IPS DF 6.9 (cell line): ENCODE data around the gene ADCY10.
"Not testable (repeated sequence)": the region's sequence is repeated elsewhere in the genome, so short reads cannot be mapped to it uniquely, and the experiment has no call there.

Experiments
- DNase-seq: peaks from one replicate; pipeline ENCODE4 v3.0.0-alpha.2; 2013; ENCODE audit warnings: low read depth, low spot score
- H3K27ac ChIP-seq: one replicate; pipeline ENCODE4 v1.5.1; 2013; ENCODE audit warnings: low read length, control low read depth
- H3K27me3 ChIP-seq: 2 replicates; pipeline ENCODE4 v1.6.1; 2013; ENCODE audit warnings: mild to moderate bottlenecking, low read length; ENCODE audit not compliant: control insufficient read depth, insufficient read depth
- H3K36me3 ChIP-seq: 2 replicates; pipeline ENCODE4 v1.6.1; 2013; ENCODE audit warnings: low read length; ENCODE audit not compliant: control insufficient read depth, insufficient read depth
- H3K4me1 ChIP-seq: 2 replicates; pipeline ENCODE4 v1.6.1; 2013; ENCODE audit warnings: low read length; ENCODE audit not compliant: control insufficient read depth, insufficient read depth
- H3K4me3 ChIP-seq: 2 replicates; pipeline ENCODE4 v1.5.1; 2013; ENCODE audit warnings: mild to moderate bottlenecking, low read length
- H3K9me3 ChIP-seq: 2 replicates; pipeline ENCODE4 v1.6.1; 2013; ENCODE audit warnings: low read length, inconsistent platforms; ENCODE audit not compliant: control insufficient read depth, insufficient read depth
- WGBS: extraction: QIAGEN DNeasy Blood & Tissue Kit; methylation state at CpG from one replicate; pipeline ENCODE4 v1.1.7; 2013; ENCODE audit warnings: mixed read lengths, missing lambda C conversion rate; ENCODE audit not compliant: insufficient read length, insufficient coverage; 5-methylcytosine and 5-hydroxymethylcytosine counted together

Gene ADCY10

DNA sequence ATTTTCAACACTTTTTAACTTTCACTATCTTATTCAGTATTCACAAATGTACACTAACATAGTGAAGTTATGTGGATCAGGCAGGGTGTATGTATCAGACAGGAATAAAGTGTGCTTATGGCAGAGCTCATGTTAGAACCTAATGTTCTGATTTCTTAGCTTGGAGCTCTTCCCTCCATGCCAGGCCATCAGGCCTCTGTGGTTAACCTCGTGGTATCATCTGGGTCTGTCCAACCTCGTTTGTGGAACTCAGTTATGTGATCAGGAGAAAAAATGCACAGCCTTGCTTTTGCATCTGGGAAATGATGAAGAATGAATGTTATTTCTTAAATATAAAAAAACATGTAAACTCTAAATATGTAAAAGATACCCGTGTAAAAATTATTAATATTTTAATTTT lies 105.2 kb downstream of the ADCY10 start:
- H3K4me3 ChIP-seq: no peak overlapping the region
- no peaks in the 10 kb centered on the region for H3K36me3 ChIP-seq
- no peaks in the 10 kb centered on the region for H3K27me3 ChIP-seq
- no peaks in the 10 kb centered on the region for H3K9me3 ChIP-seq
- WGBS: no CpG with 5 or more reads among the region's 3 CpGs
- no peak for DNase-seq
- no peaks in the 10 kb centered on the region for H3K4me1 ChIP-seq
- no peak overlapping the region for H3K27ac ChIP-seq

DNA sequence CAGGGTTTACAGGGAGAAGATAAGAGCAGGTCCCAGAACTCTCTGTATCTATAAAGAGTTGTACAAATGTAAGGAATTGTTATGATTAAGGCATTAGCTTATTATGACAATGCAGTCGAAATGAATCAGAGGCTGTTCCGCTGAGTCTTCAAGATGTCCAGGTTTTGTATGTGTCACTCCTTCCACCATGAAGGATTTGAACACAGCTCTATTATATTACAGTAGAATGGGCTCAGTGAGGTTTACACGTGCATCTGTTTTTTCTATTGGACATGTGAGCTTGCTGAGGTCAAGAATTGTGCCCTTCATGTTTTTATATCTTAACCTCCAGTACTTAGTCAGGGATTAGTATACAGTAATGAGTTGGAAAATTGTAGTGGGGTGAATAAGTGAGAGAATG lies 105.8 kb downstream of the ADCY10 start:
- H3K27me3 ChIP-seq: no peaks in the 10 kb centered on the region
- WGBS: no CpG with 5 or more reads among the region's 3 CpGs
- no peak overlapping the region for H3K27ac ChIP-seq
- no peaks in the 10 kb centered on the region for H3K36me3 ChIP-seq
- no peaks in the 10 kb centered on the region for H3K4me1 ChIP-seq
- no peaks in the 10 kb centered on the region for H3K9me3 ChIP-seq
- no peak overlapping the region for H3K4me3 ChIP-seq
- no peak for DNase-seq

DNA sequence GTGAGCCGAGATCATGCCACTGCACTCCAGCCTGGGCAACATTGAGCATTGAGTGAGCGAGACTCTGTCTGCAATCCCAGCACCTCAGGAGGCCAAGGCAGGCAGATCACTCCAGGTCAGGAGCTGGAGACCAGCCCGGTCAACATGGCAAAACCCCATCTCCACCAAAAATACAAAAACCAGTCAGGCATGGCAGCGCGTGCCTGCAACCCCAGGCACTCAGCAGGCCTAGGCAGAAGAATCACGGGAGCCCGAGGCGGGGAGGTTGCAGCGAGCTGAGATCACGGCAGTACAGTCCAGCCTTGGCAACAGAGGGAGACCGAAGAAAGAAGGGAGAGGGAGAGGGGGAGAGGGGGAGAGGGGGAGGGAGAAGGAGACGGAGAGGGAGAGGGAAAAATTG lies 107.3 kb downstream of the ADCY10 start:
- not testable (repeated sequence) for H3K36me3 ChIP-seq, H3K27me3 ChIP-seq, H3K27ac ChIP-seq, H3K4me1 ChIP-seq, H3K4me3 ChIP-seq, DNase-seq, H3K9me3 ChIP-seq
- WGBS: no CpG with 5 or more reads among the region's 12 CpGs

DNA sequence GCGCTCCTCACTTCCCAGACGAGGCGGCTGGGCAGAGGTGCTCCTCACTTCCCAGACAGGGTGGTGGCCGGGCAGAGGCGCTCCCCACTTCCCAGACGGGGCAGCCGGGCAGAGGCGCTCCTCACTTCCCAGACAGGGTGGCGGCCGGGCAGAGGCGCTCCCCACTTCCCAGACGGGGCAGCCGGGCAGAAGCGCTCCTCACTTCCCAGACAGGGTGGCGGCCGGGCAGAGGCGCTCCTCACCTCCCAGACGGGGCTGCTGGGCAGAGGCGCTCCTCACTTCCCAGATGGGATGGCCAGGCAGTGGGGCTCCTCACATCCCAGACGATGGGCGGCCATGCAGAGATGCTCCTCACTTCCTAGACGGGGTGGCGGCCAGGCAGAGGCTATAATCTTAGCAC lies 107.7 kb downstream of the ADCY10 start:
- H3K4me3 ChIP-seq, H3K27me3 ChIP-seq, H3K36me3 ChIP-seq, H3K27ac ChIP-seq, H3K9me3 ChIP-seq, H3K4me1 ChIP-seq, DNase-seq: not testable (repeated sequence)
- no CpG with 5 or more reads among the region's 23 CpGs for WGBS

- H3K4me3 ChIP-seq: no peak overlapping the region
- no CpG with 5 or more reads among the region's 4 CpGs for WGBS
- DNase-seq: no peak
Measured at GRCh38 chr1:167805041-167805556, 108.8 kb downstream of the ADCY10 start.

DNA sequence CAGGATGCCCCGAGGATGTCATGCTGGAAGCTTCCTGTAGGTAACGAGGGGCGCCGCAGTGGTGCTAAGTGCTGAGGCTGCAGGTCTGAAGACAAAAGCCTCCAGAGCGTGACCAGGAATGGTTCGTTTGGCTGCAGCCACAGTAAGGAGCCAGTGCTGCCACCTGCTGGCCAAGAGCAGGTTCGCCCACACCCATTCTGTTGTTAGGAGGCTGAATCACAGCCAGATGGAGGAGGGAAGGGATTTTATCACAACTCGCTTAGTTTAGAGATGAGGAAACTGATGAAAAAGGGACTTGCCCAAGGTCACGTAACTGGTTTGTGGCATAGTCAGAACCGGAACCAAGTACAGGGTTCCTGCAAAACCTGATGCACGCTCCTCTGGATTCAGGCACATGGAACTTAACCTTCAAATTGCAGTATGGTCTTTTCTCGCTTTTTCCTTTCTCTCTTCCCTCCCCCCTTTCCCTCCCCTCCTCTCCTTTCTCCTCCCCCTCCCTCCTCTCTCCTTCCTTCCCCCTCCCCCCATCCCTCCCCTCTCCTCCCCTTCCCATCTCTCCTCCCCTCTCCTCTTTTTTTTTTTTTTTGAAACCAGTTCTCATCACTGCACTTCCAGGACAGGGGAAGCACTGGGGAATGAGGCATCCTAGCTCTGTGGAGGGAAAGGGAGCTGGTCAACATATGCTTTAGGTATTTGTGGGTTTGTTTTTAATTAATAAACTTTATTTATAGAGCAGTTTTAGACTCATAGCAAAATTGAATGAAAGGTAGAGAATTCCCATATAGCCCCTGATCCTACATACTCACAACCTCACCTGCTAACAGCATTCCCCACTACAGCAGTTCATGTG lies 110.4 kb downstream of the ADCY10 start:
- peak; percentile 97 for DNase-seq
- no peak overlapping the region for H3K4me3 ChIP-seq

More at GRCh38 chr1:167805041-167805556, 108.8 kb downstream of the ADCY10 start:
- H3K27me3 ChIP-seq: no peaks in the 10 kb centered on the region
- no peaks in the 10 kb centered on the region for H3K4me1 ChIP-seq
- no peaks in the 10 kb centered on the region for H3K9me3 ChIP-seq
- no peak overlapping the region for H3K27ac ChIP-seq
- no peaks in the 10 kb centered on the region for H3K36me3 ChIP-seq

GRCh38 chr1:167802235-167802634 lies 111.7 kb downstream of the ADCY10 start:
- H3K4me1 ChIP-seq: no peaks in the 10 kb centered on the region

More for the DNA sequence above, 110.4 kb downstream of the ADCY10 start:
- Histone ChIP-seq H3K36me3 (no peaks in the 10 kb centered on the region), H3K27me3 (no peaks in the 10 kb centered on the region), H3K4me1 (no peaks in the 10 kb centered on the region), H3K27ac (no peak overlapping the region), H3K9me3 (no peaks in the 10 kb centered on the region)
- WGBS: no CpG with 5 or more reads among the region's 12 CpGs

GRCh38 chr1:167800251-167800650 lies 113.7 kb downstream of the ADCY10 start:
- H3K27me3 ChIP-seq: no peaks in the 10 kb centered on the region
- no peak overlapping the region for H3K27ac ChIP-seq
- WGBS: no CpG with 5 or more reads among the region's 3 CpGs
- H3K4me3 ChIP-seq: no peak overlapping the region
- no peaks in the 10 kb centered on the region for H3K9me3 ChIP-seq
- H3K4me1 ChIP-seq: peaks cover 4% of the 10 kb centered on the region
- no peak for DNase-seq
- no peaks in the 10 kb centered on the region for H3K36me3 ChIP-seq

More at GRCh38 chr1:167802235-167802634, 111.7 kb downstream of the ADCY10 start:
- H3K27me3 ChIP-seq: no peaks in the 10 kb centered on the region
- H3K4me3 ChIP-seq: no peak overlapping the region
- H3K9me3 ChIP-seq: no peaks in the 10 kb centered on the region
- no CpG with 5 or more reads among the region's 4 CpGs for WGBS
- no peak for DNase-seq
- no peaks in the 10 kb centered on the region for H3K36me3 ChIP-seq
- H3K27ac ChIP-seq: no peak overlapping the region

DNA sequence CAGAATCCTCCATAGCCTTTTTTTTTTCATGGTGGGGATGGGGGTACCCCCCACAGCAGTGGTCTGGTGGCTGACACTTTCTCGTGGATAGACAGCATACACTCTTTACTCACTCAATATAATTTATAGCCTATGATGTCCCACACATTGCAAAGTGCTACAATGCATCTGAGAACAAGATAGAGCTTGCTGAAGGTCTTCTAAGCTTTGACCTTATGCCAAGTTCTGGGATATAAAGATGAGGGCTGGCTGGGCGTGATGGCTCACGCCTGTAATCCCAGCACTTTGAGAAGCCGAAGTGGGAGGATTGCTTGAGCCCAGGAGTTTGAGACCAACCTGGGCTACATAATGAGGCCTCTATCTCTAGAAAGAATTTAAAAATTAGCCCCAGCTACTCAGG lies 114.2 kb downstream of the ADCY10 start:
- Histone ChIP-seq H3K4me1 (peaks cover 4% of the 10 kb centered on the region), H3K27ac (no peak overlapping the region), H3K36me3 (no peaks in the 10 kb centered on the region), H3K27me3 (no peaks in the 10 kb centered on the region), H3K4me3 (no peak overlapping the region), H3K9me3 (no peaks in the 10 kb centered on the region)
- DNase-seq: no peak
- WGBS: no CpG with 5 or more reads among the region's 4 CpGs

GRCh38 chr1:167798952-167799351 lies 115.0 kb downstream of the ADCY10 start:
- WGBS: no CpG with 5 or more reads among the region's 4 CpGs
- H3K36me3 ChIP-seq: no peaks in the 10 kb centered on the region
- peaks cover 4% of the 10 kb centered on the region for H3K4me1 ChIP-seq
- H3K9me3 ChIP-seq: no peaks in the 10 kb centered on the region
- no peaks in the 10 kb centered on the region for H3K27me3 ChIP-seq
- DNase-seq: no peak
- H3K27ac ChIP-seq: no peak overlapping the region
- no peak overlapping the region for H3K4me3 ChIP-seq

DNA sequence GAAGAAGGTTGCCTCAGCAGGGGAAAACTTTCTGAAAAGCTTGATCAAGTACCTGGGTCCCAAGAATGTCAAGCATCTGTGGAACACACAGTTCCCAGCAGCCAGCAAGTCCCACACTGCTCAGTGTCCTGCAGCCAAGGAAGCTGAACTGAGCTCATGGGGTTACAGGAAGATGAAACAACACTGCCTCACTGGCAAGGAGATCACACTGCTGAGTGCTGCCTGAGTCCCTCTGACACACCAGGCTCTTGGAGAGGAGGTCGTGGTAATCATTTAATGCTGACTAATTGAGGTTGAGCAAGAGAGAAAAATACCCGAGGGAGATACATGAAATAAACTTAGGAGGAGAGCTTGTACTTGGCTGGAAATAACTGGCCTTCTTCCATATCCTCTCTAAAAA lies 116.9 kb downstream of the ADCY10 start:
- peaks cover 4% of the 10 kb centered on the region for H3K4me1 ChIP-seq
- no peak overlapping the region for H3K4me3 ChIP-seq
- no peaks in the 10 kb centered on the region for H3K36me3 ChIP-seq
- no peak overlapping the region for H3K27ac ChIP-seq
- no peaks in the 10 kb centered on the region for H3K27me3 ChIP-seq
- no CpG with 5 or more reads among the region's 2 CpGs for WGBS
- H3K9me3 ChIP-seq: no peaks in the 10 kb centered on the region
- no peak for DNase-seq
